Adrenal gland (tissue), 12 donors: Measurements from ENCODE around the gene NEIL3. TPM values are rescaled to one million over a fixed set of nuclear protein-coding genes. Genes with fewer than 3 reads are reported as not detected.

Experiments used
- DNase-seq, 7 donors: peaks; one replicate each; pipeline ENCODE4 v3.0.0-alpha.2; 2019 to 2020
- H3K27ac ChIP-seq, 5 donors: fragments of 200-600 bp; sonication (generic) in 4 of 5; 1 replicate in 3 of 5; 2 replicates in 2 of 5; pipeline versions ENCODE4 v1.5.1 to v1.8.0; 2016 to 2020; ENCODE audit warnings: mild to moderate bottlenecking in 1 of 5
- H3K27me3 ChIP-seq: fragments of 200-600 bp; 2 replicates; pipeline ENCODE4 v1.8.0; 2021
- H3K36me3 ChIP-seq, 2 donors: fragments of 200-600 bp; replicated peaks in 1 of 2; 1 replicate in 1 of 2; 2 replicates in 1 of 2; pipeline versions ENCODE4 v1.5.1 to v1.8.0; 2018 to 2022
- H3K4me1 ChIP-seq, 2 donors: fragments of 200-600 bp; replicated peaks in 1 of 2; 1 replicate in 1 of 2; 2 replicates in 1 of 2; pipeline versions ENCODE4 v1.5.1 to v1.8.0; 2018 to 2021
- H3K4me3 ChIP-seq, 4 donors: fragments of 200-600 bp; sonication (generic) in 3 of 4; one replicate each; pipeline ENCODE4 v1.5.1; 2016 to 2018
- H3K9me3 ChIP-seq, 3 donors: fragments of 200-600 bp; sonication (generic) in 1 of 3; replicated peaks in 1 of 3; 1 replicate in 2 of 3; 2 replicates in 1 of 3; pipeline versions ENCODE4 v1.5.1 to v1.8.0; 2016 to 2021
- POLR2A ChIP-seq, 2 donors: fragments of 450-650 bp; IDR thresholded peaks; one replicate each; pipeline ENCODE4 v1.6.1; 2017; ENCODE audit warnings: antibody characterized with exemption in 2 of 2, mild to moderate bottlenecking in 2 of 2, moderate library complexity in 1 of 2
- WGBS, 4 donors: extraction: QIAGEN DNeasy Blood & Tissue Kit in 2 of 4; methylation state at CpG; one replicate each; pipeline versions ENCODE4 v1.1.5 to v1.1.7; 2013 to 2017; 5-methylcytosine and 5-hydroxymethylcytosine counted together
- intact Hi-C, 2 donors: fragments of 100-400 bp; cut with DNase I; formaldehyde crosslinking; loops; one replicate each; pipeline versions ENCODE4 v1.14.1 to v1.15.0; 2022 to 2023
- polyA plus RNA-seq, 3 donors: library from polyadenylated mRNA; stranded (reverse); fragments of 200-250 nt in 2 of 3; fragments of 350-450 nt in 1 of 3; fragmentation: Illumina TruSeq in 1 of 3; extraction: RNeasy Lipid Tissue Mini Kit (QIAGEN cat#74804) in 1 of 3; gene quantifications; one replicate each; pipeline ENCODE4 v1.2.3, GENCODE V29; 2013 to 2014
- total RNA-seq, 9 donors: library from RNA; depleted of rRNA in 4 of 9; stranded (reverse); fragments of >200 nt in 4 of 9; fragments of 120-200 nt in 1 of 9; fragmentation: NEBNext Ultra II Directional in 1 of 9; extraction: Animal tissue kit (Norgen Biotek cat#: 25700) in 1 of 9; gene quantifications; one replicate each; pipeline versions ENCODE4 v1.1.0 to v1.2.4, GENCODE V29; 2013 to 2023
- TF ChIP-seq, protein P1 (sequence below), 6 experiments: fragments of 450-650 bp in 4 of 6; fragments of 200-600 bp in 2 of 6; sonication (generic) in 1 of 6; IDR thresholded peaks; 1 replicate in 5 of 6; 2 replicates in 1 of 6; pipeline versions ENCODE4 v1.5.1 to v1.8.0; 2016 to 2021; ENCODE audit warnings: antibody characterized with exemption in 6 of 6, mild to moderate bottlenecking in 2 of 6, moderate library complexity in 1 of 6
- donor health status: healthy with polysubstance abuse.
- donor health status: Bipolar disorder and iron deficiency.
- donor health status: DM: yes; HTN: yes; CAD: no.
- donor health status: DM: no; HTN: no; CAD: no.
- donor health status: DM: no; HTN: no; CAD: no.
- donor health status: DM: yes; HTN: yes; CAD: no.

NEIL3 gene
- total and polyA plus RNA-seq, 12 donors: 0.03 to 3.3 (median 0.27) TPM; not detected in 4

DNA sequence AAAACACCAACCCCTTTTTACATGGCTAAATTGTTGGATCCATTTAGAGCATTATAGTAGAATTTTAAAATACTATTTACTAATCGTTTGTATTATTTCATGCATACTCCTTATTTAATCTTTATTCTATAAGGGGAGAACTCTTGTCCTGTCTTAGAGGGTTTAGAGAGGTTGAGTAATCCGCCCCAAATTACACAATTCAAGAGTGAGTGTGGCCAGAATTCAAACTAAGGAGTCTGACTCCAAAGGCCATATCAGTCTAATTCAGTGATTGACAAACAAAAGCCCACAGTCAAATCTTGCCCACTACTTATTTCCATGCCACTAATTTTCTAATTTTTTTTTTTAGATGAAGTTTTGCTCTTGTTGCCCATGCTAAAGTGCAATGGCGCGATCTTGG, 33.7 kb upstream of the NEIL3 start:
- DNase-seq: no peak
- Histone ChIP-seq H3K27me3 (no peaks in the 10 kb centered on the region), H3K4me3 (no peak overlapping the region), H3K27ac (no peak overlapping the region), H3K9me3 (no peaks in the 10 kb centered on the region), H3K36me3 (no peaks in the 10 kb centered on the region), H3K4me1 (no peaks in the 10 kb centered on the region)
- TF ChIP-seq, protein P1, sequence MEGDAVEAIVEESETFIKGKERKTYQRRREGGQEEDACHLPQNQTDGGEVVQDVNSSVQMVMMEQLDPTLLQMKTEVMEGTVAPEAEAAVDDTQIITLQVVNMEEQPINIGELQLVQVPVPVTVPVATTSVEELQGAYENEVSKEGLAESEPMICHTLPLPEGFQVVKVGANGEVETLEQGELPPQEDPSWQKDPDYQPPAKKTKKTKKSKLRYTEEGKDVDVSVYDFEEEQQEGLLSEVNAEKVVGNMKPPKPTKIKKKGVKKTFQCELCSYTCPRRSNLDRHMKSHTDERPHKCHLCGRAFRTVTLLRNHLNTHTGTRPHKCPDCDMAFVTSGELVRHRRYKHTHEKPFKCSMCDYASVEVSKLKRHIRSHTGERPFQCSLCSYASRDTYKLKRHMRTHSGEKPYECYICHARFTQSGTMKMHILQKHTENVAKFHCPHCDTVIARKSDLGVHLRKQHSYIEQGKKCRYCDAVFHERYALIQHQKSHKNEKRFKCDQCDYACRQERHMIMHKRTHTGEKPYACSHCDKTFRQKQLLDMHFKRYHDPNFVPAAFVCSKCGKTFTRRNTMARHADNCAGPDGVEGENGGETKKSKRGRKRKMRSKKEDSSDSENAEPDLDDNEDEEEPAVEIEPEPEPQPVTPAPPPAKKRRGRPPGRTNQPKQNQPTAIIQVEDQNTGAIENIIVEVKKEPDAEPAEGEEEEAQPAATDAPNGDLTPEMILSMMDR (IDR thresholded peaks at IDR 0.05): no peak
- TF ChIP-seq POLR2A (IDR thresholded peaks at IDR 0.05): no peak
- WGBS, 4 donors: 66 to 70% (median 68%) methylated on average over 4 of the region's 4 CpGs
- intact Hi-C loops: no loop called here

DNA sequence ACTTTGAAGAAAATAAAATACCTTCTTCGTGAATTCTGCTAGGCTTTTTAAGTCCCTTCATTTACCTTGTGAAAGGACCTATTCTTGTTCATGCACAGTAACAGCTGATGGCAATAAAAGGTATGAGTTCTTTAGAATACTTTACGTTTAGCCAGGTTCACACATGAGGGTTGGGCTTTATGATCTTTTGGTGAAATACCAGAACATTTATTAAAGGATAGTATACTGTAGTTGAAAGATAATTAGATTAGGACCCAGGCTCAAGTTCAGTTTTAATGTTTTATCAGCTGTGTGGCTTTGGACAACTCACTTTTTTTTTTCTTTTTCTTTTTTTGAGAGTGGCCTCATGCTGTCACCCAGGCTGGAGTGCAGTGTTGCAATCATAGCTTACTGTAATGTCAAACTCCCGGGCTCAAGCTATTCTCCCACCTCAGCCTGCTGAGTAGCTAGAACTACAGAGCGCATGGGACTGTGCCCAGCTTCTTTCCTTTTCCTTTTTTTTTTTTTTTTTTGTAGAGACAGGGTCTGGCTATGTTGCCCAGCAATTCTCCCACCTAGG, 28.2 kb upstream of the NEIL3 start:
- H3K4me1 ChIP-seq: no peaks in the 10 kb centered on the region
- no peaks in the 10 kb centered on the region for H3K27me3 ChIP-seq
- no peak for TF ChIP-seq POLR2A (IDR thresholded peaks at IDR 0.05)
- TF ChIP-seq, protein P1 (IDR thresholded peaks at IDR 0.05): no peak
- H3K36me3 ChIP-seq: no peaks in the 10 kb centered on the region
- no peaks in the 10 kb centered on the region for H3K9me3 ChIP-seq
- DNase-seq: peak in 1 of 7 donors; percentile 8
- WGBS, 4 donors: 58 to 77% (median 67%) methylated on average over 4 of the region's 4 CpGs
- H3K27ac ChIP-seq: no peak overlapping the region
- no peak overlapping the region for H3K4me3 ChIP-seq
- intact Hi-C loops: no loop called here

DNA sequence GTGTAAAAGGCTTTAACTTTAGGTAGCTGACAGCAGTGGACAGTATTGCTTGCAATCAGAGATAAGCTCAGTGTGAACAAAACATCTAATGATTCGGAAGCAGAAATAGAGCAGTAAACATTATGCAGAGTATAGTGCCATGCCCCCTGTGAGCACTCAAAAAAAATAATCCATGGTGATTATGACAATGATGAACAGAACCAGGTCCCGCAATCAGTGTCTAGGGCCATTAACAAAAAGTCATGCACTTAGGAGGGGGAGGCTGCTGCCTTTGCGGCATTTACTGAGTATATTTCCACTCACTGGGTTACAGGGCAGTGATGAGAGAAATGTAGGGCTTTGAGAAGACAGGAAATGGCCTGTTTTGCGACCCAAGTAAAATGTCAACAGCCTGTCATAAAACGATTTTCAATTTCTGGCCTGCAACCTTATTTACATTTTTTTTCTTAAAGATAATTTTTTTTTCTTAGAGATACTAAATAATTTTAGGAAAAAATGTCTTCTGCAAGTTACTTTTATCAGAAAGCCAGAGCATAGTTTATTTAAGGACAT, 27.3 kb upstream of the NEIL3 start:
- DNase-seq: no peak
- Histone ChIP-seq H3K27me3 (no peaks in the 10 kb centered on the region), H3K9me3 (no peaks in the 10 kb centered on the region), H3K36me3 (no peaks in the 10 kb centered on the region), H3K4me1 (no peaks in the 10 kb centered on the region), H3K4me3 (no peak overlapping the region), H3K27ac (no peak overlapping the region)
- 54 to 69% (median 63%) methylated on average over 5 of the region's 5 CpGs for WGBS, 4 donors
- no peak for TF ChIP-seq POLR2A (IDR thresholded peaks at IDR 0.05)
- TF ChIP-seq, protein P1 (IDR thresholded peaks at IDR 0.05): no peak
- intact Hi-C loops: no loop called here

GRCh38 chr4:177283167-177283566, 26.5 kb upstream of the NEIL3 start:
- no peak for DNase-seq
- no peaks in the 10 kb centered on the region for H3K4me1 ChIP-seq
- intact Hi-C loops: no loop called here

More at GRCh38 chr4:177283167-177283566, 26.5 kb upstream of the NEIL3 start:
- TF ChIP-seq, protein P1 (IDR thresholded peaks at IDR 0.05): no peak
- TF ChIP-seq POLR2A (IDR thresholded peaks at IDR 0.05): no peak
- no peaks in the 10 kb centered on the region for H3K36me3 ChIP-seq
- H3K9me3 ChIP-seq: no peaks in the 10 kb centered on the region
- H3K4me3 ChIP-seq: no peak overlapping the region
- no peak overlapping the region for H3K27ac ChIP-seq
- WGBS, 4 donors: 88 to 93% (median 90%) methylated on average over 2 of the region's 2 CpGs
- no peaks in the 10 kb centered on the region for H3K27me3 ChIP-seq
